GM20431 (cell line): ENCODE measurements around the gene ENTPD2.

ENCODE experiments used
- in situ Hi-C: fragments of 300-500 bp; cut with MseI, MboI; formaldehyde crosslinking; loops from one replicate; pipeline ENCODE4 v1.15.0; 2020; ENCODE audit warnings: low sequenced_read_pairs; ENCODE audit not compliant: unreplicated experiment

Gene ENTPD2

GRCh38 chr9:137080260-137081122 lies 26.6 kb upstream of the ENTPD2 start:
- in situ Hi-C loops: no loop called here

- in situ Hi-C loops: no loop called here
These were observed 25.5 kb upstream of the ENTPD2 start for GRCh38 chr9:137079401-137079787.

DNA sequence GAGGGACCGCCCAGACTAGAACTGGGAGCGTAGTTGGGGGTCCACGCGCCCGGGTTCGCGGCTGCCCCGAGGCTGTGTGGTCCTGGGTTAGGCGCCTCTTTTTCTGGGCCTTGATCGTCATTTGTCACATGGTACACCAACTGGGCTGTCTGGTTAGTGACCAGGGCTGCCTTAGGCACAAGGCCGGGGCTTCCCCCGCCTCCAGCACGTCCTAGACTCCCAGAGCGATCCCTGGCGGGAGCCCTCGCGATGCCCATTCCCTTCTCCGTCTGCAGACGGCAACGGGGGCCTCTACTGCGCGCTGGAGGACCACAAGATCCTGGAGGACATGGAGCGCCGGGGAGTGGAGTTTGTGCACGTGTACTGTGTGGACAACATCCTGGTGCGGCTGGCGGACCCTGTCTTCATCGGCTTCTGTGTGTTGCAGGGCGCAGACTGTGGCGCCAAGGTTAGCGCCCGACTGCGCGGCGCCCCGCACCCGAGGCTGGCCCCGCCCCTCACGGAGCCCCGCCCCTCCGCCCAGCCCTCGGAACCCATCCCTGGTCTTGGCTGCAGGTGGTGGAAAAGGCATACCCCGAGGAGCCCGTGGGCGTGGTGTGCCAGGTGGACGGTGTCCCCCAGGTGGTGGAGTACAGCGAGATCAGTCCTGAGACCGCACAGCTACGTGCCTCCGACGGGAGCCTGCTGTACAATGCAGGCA lies 25.0 kb upstream of the ENTPD2 start:
- in situ Hi-C loops: no loop called here

DNA sequence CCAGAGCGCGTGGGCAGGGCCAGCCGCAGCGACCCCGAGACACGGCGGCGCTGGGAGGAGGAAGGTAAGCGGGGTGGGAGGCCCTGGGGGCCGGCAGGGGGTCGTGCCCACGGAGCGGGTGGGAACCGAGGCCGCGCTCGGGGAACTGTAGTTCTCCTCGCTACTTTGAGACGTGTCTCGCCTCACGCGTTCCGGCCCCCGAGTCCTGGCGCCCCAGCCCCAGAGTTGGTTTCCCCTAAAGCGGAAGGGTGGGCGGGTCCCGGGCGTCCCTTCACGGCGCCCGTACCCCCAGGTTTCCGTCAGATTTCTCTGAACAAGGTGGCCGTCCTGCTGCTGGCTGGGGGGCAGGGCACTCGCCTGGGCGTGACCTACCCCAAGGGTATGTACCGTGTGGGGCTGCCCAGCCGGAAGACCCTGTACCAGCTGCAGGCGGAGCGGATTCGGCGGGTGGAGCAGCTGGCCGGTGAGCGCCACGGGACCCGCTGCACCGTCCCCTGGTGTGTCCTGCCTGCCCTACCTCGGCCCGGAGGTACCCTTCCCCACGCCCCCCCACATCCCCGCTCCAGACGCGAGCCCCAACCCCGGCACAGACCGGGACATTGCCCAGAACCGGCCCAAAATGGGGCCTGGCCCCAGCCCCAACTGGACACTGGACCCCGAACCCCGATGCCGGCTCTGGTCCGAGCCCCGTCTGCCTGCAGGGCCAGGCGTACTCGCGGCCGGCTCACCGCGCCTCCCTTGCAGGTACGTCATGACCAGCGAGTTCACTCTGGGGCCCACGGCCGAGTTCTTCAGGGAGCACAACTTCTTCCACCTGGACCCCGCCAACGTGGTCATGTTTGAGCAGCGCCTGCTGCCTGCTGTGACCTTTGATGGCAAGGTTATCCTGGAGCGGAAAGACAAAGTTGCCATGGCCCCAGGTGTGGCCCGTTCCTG lies 24.2 kb upstream of the ENTPD2 start:
- in situ Hi-C loops: no loop called here

DNA sequence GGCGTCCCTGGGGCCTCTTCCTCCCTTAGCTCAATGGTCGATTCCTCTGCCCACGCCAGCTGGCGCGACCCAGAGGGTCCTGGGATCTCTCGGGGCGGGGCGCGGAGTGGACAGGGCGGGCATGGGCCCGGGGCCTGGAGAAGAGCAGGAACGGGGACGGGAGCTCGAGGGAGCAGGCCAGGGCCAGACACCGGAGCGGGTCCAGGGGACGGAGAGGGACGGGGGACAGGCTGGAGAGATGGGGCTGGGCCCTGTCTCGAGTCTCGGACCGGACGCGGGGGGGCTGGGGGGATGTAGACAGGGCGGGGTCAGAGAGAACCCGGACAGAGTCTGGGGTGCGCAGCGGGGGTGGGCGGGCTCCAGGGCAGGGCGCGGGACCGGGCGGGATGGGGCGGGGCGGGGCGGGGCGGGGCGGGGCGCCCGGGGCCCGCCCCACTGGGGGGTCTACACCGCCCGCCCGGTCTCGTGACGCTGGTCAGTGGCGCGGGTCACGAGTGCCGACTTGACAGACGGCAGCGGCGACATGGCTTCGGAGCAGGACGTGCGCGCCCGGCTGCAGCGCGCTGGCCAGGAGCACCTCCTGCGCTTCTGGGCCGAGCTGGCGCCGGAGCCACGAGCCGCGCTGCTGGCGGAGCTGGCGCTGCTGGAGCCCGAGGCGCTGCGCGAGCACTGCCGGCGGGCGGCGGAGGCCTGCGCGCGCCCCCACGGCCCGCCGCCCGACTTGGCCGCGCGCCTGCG lies 23.3 kb upstream of the ENTPD2 start, which contains the start of gene UAP1L1:
TSS of gene UAP1L1 (plus strand) at position 508 of the 738 bp plus-strand sequence. CDS start at position 524, 16 bp downstream.
- in situ Hi-C loops: no loop called here

DNA sequence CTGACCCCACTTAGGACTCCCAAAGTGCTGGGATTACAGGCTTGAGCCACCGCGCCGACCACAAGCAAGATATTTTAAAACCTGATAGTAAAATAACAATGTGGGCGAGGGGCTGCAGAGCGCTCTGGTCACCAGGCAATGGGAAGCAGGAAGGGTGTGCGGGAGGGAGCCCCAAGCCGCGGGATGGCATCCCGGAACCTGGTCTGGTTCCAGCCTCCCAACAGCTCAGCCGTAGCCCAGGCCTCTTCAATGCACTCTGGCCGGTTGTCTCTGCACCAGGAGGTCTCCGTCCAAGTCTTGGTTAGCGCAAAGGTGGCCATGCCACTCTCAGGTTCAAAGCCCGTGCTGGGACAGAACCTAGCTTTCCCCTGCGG lies 22.8 kb upstream of the ENTPD2 start:
- in situ Hi-C loops: no loop called here

DNA sequence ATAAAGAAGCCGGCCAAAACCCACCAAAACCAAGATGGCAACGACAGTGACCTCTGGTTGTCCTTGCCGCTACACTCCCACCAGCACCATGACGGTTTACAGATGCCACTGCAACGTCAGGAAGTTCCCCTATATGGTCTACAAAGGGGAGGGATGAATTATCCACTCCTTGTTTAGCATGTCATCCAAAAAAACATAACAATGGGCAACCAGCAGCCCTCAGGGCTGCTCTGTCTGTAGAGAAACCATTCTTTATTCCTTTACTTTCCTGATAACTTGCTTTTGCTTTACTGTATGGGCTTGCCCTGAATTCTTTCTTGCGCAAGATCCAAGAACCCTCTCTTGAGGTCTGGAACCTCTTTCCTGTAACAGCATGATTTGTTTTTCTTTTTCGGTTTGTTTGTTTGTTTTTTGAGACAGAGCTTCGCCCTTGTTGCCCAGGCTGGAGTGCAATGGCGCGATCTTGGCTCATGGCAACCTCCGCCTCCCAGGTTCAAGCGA lies 21.5 kb upstream of the ENTPD2 start:
- in situ Hi-C loops: no loop called here

DNA sequence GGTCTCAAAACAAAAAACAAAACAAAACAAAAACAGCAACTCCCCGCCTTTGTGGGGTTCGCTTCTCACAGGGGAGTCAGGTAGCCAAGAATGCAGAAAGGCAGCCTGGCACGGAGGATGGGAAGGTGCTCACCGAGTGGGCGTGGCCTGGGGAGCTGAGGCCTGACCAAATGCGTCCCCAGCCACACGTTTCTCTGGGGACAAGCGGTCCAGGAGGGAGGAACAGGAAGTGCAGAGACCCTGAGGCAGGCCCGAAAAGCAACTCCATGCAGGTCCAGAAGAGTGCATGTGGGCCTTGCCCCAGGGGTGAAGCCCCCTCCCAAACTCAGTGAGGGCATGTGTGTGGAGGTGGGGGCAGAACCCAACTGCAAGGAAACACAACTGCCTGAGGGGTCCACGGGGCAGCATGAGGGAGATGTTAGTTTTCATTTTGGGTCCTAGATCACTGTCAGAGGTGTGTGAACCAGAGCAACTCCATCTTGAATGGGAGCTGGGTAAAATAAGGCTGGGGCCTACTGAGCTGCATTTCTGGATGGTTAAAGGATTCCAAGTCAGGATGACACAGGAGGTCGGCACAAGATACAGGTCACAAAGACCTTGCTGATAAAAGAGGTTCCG lies 20.9 kb upstream of the ENTPD2 start:
- in situ Hi-C loops: no loop called here

DNA sequence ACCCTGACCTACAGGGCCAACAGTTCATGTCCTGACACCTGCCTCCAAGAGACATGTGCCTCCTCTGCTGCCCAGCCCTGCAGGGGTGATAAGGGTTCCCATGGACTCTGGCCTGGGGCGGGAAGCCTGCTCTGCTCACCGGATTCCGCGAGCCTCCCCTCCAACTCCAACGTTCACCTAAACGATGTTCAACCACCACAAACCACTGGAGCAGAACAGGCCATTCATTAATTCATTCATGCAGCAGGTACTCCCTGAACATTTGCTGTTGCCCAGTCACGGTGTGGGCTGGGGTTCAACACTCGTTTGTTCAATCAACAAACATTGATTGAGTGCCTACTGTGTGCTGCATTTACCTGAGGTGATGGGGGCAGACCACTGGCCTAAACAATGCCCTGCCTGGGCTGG lies 20.1 kb upstream of the ENTPD2 start:
- in situ Hi-C loops: no loop called here

GRCh38 chr9:137071282-137071681 lies 17.4 kb upstream of the ENTPD2 start:
- in situ Hi-C loops: no loop called here

GRCh38 chr9:137070906-137071275 lies 17.0 kb upstream of the ENTPD2 start:
- in situ Hi-C loops: no loop called here

DNA sequence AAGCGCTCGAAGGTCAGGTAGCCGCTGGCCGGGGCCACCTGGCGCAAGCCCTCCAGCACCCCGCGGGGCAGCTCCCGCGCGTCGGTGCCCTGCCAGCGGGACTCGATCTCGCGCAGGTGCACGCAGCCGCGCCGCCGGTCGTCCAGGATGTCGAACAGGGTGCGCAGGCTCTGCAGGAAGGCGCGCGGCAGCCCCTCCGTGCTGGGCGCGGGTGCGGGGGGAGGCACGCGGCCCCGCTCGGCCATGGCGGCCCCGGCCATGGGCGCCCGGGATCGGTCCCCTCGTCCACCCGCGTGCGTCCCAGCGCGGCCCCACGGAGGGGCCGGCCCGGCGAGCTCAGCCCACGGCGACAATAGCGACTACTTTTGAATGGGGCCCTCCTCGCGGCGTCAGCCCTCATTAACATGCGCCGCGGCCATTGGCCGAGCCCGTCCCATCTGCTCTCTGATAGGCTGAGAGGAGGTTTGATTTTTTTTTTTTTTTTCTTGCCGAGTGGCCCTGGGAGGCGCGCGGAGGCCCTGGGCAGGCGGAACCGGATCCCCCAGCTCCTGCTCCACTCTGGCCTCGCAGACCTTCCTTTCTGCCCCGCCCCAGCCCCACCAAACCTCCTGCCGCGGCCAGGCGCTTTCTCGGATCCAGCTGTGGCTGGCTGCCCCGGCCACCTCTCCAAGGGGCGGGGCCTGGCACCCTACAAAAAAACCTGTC lies 16.5 kb upstream of the ENTPD2 start, which contains the start of gene SAPCD2:
TSS of gene SAPCD2 (minus strand) at position 357 of the 705 bp plus-strand sequence. CDS start at position 260, 97 bp downstream.
- in situ Hi-C loops: no loop called here

DNA sequence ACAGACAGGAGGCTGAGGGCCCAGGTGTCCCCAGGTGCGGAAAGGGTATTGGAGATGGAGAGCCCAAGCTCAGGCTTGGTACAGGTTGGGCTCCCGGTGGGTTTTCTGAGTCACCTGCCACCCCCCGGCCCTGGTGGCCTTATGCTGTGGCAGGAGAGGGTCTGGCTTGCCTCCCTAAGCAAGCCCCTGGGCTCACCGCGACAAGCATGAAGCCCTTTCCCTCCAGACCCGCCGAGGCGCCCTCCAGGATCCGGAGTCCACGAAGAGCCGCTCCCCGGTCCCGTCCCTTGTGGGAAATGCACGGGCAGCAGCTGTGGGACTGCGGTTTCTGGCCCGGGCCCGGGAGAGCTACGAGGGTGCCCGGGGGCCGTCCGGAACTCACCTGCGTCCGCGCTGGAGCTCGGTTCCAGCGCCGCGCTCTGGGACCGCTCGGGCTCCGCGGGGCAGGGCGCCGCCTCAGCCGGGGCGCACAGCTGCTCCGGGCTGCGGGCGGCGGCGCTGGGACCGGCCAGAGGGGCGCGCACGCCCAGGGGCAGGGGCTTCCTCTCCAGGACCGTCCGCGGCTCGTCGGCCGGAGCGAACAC lies 15.7 kb upstream of the ENTPD2 start:
- in situ Hi-C loops: no loop called here

- in situ Hi-C loops: no loop called here
These were observed 15.0 kb upstream of the ENTPD2 start for GRCh38 chr9:137068539-137069507.

GRCh38 chr9:137067860-137068538 lies 14.1 kb upstream of the ENTPD2 start:
- in situ Hi-C loops: no loop called here

DNA sequence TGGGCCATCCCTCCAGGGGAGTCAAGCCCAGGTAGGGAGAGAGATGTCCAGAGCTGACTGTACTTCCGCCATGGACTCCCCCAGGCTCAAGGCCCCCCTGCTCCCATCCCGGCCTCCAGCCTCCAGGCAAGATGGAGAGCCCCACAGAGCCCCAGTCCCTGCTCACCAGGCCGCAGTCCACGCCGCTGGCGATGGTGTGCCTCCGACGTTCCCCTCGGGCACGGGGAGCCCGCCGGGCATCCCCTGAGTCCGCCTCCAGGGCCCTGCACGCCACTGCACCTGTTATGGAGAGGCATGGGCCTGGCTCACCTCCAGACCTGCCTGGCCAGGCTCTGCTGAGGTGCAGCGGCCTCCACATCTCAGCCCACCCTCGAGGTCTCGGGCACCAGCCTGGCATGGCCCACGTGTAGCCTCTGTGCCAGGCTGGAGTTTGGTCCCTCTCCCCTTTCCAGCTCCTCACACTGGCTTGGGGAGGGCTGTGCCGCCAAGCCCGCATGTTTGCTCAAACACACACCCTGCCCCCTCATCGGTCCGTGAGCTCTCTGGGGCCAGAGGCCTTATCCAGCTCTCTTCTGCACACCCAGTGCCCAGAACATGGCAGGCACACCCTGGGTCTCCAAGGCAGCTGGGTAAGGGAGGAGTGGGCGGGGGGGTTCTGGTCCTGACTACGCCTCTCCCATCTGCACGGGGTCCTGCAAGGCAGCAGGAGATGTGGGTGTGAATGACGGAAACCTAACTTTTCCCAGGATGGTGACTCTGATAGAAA lies 12.4 kb upstream of the ENTPD2 start:
- in situ Hi-C loops: no loop called here
